ENCODE measurements around the gene SBNO1.
"Not testable (repeated sequence)": the region's sequence is repeated elsewhere in the genome, so short reads cannot be mapped to it uniquely, and the experiment has no call there.

Gene SBNO1

DNA sequence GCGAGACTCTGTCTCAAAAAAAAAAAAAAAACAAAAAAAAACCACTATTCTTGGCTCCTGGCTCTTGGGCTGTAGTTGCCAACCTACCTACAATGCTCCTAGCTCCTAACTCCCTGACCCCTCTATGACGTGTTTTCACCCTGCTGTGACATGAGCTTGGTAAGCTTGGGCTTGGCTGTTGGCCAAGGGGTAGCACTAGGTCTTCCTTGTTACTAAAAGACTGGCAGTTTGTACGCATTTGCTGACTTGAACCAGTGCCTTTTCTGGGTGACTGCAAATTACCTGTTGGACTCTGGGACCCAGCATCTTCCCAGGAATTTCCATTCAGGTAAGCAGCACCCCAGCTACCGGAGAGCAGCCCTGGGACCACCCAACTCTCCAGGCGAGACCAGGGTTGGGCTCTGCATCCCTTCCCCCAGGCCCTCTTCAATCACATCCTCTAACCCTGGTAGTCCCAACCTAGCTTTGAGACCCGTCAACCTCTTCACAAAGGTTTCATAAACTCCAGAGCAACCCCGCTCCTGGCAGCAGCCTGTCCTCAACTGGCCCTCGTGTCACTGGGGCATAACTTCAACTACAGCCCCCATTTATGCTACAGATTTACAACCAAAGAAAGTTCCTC lies 101.3 kb downstream of the SBNO1 start:
- Histone ChIP-seq H3K27me3 (ENCODE audit: control insufficient read depth in 1 of 2, insufficient read depth in 2 of 2, low read length in 2 of 2) (no peaks in the 10 kb centered on the region), H3K4me3 (ENCODE audit: low read length in 2 of 2) (no peak overlapping the region), H3K36me3 (ENCODE audit: control insufficient read depth in 2 of 2, insufficient read depth in 2 of 2, low read length in 2 of 2) (peaks cover 29 to 31% of the 10 kb centered on the region in 2 donors), H3K9ac (ENCODE audit: low read length in 2 of 2) (no peak overlapping the region), H3K27ac (ENCODE audit: low read length) (no peak overlapping the region), H3K4me1 (ENCODE audit: control insufficient read depth, insufficient read depth, low read length) (no peaks in the 10 kb centered on the region), H3K9me3 (ENCODE audit: control insufficient read depth in 2 of 2, low read length in 2 of 2) (no peaks in the 10 kb centered on the region)

DNA sequence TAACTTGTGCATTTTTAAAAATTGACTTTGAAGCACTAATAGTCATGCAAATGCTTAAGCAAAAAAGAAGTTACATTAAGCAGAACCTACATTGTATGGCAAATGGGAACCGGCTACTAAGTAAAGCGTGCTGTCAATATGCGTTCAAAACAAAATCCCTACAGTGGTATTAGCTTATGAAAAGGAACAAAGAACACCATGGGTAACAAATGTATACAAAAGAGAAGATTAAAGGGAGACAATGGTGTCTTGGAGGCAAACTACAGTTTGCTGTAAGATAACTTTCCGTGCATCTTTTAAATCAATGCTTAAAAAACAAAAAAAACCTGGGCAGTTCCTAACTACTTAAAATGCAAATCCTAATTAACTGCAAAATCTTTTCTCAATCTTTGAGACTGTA lies 103.5 kb downstream of the SBNO1 start:
- H3K9me3 ChIP-seq (ENCODE audit: control insufficient read depth in 2 of 2, low read length in 2 of 2), result no peaks in the 10 kb centered on the region
- no peak overlapping the region for H3K4me3 ChIP-seq (ENCODE audit: low read length in 2 of 2)
- no peaks in the 10 kb centered on the region for H3K27me3 ChIP-seq (ENCODE audit: control insufficient read depth in 1 of 2, insufficient read depth in 2 of 2, low read length in 2 of 2)
- peaks cover 36 to 39% of the 10 kb centered on the region in 2 donors for H3K36me3 ChIP-seq (ENCODE audit: control insufficient read depth in 2 of 2, insufficient read depth in 2 of 2, low read length in 2 of 2)
- no peak overlapping the region for H3K27ac ChIP-seq (ENCODE audit: low read length)
- no peaks in the 10 kb centered on the region for H3K4me1 ChIP-seq (ENCODE audit: control insufficient read depth, insufficient read depth, low read length)
- H3K9ac ChIP-seq (ENCODE audit: low read length in 2 of 2), result no peak overlapping the region

DNA sequence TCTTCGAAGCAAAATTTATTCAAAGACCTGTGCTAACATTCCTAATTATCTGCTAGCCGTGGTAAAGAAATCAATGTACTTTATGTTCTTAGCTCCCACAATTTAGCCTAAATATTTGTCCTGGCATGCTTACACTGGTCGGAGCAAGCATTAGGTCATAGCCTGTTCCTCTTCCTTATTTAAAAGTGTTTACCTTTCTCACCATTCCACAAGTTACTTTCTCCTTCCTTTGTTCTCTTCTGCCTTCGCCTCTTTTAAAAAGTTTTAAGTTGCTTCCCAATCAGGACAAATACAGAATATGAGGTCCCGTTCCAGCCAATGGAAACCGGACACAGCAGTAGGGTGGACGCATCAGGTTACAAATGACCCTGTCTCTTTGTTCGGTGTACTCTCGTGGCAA lies 104.6 kb downstream of the SBNO1 start:
- Histone ChIP-seq H3K9me3 (ENCODE audit: control insufficient read depth in 2 of 2, low read length in 2 of 2) (no peaks in the 10 kb centered on the region), H3K27ac (ENCODE audit: low read length) (no peak overlapping the region), H3K9ac (ENCODE audit: low read length in 2 of 2) (no peak overlapping the region), H3K4me3 (ENCODE audit: low read length in 2 of 2) (no peak overlapping the region), H3K4me1 (ENCODE audit: control insufficient read depth, insufficient read depth, low read length) (no peaks in the 10 kb centered on the region), H3K36me3 (ENCODE audit: control insufficient read depth in 2 of 2, insufficient read depth in 2 of 2, low read length in 2 of 2) (peaks cover 42 to 45% of the 10 kb centered on the region in 2 donors), H3K27me3 (ENCODE audit: control insufficient read depth in 1 of 2, insufficient read depth in 2 of 2, low read length in 2 of 2) (no peaks in the 10 kb centered on the region)

DNA sequence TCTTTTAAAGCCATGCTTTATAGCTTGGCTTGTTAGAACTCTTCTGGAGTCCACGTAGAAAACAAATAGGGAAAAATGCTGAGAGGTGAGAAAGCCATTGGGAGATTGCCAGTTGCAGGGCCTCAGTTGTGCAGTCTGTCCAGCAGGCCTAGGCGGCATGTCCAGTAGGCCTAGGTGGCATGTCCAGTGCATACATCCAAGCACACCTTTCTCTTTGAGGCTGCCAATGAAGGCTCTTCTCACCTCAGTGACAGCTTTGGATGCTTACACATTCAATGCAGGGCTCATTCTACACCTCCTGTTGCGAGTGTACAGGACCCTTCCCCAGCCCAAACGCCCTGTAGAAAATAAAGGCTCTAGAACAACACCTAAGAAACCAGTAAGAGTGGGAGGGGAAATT lies 106.1 kb downstream of the SBNO1 start:
- no peaks in the 10 kb centered on the region for H3K9me3 ChIP-seq (ENCODE audit: control insufficient read depth in 2 of 2, low read length in 2 of 2)
- H3K36me3 ChIP-seq (ENCODE audit: control insufficient read depth in 2 of 2, insufficient read depth in 2 of 2, low read length in 2 of 2), result peaks cover 52 to 53% of the 10 kb centered on the region in 2 donors
- no peak overlapping the region for H3K9ac ChIP-seq (ENCODE audit: low read length in 2 of 2)
- no peak overlapping the region for H3K4me3 ChIP-seq (ENCODE audit: low read length in 2 of 2)
- no peak overlapping the region for H3K27ac ChIP-seq (ENCODE audit: low read length)
- peaks cover 10% of the 10 kb centered on the region for H3K4me1 ChIP-seq (ENCODE audit: control insufficient read depth, insufficient read depth, low read length)
- no peaks in the 10 kb centered on the region for H3K27me3 ChIP-seq (ENCODE audit: control insufficient read depth in 1 of 2, insufficient read depth in 2 of 2, low read length in 2 of 2)

DNA sequence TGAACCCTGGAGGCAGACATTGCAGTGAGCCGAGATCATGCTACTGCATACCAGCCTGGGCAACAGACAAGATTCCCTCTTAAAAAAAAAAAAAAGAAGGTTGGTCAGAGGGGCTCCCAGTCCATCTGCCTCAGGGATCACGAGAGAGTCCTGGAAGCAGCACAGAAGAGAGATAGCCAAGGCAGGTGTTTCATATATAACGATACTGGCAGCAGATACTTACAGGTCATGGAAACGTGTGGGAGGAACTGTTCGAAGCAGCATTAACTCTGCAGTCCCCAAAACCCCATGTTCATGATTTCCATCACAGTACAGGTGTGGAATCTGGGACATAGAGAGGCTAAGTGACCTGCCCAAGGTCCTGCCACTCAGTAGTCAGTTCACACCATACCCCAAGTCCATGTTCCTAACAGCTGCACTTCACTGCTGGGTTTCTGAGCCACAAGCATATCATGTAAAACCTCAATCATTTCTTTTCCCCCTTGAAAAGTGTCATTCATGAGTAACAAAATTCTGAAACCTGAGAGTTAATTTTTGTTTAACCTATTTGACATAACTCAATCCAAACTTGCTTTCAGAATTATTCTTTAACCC lies 109.7 kb downstream of the SBNO1 start:
- no peaks in the 10 kb centered on the region for H3K27me3 ChIP-seq (ENCODE audit: control insufficient read depth in 1 of 2, insufficient read depth in 2 of 2, low read length in 2 of 2)
- H3K4me1 ChIP-seq (ENCODE audit: control insufficient read depth, insufficient read depth, low read length), result peaks cover 23% of the 10 kb centered on the region
- no peaks in the 10 kb centered on the region for H3K9me3 ChIP-seq (ENCODE audit: control insufficient read depth in 2 of 2, low read length in 2 of 2)
- no peak overlapping the region for H3K9ac ChIP-seq (ENCODE audit: low read length in 2 of 2)
- peaks cover 37 to 38% of the 10 kb centered on the region in 2 donors for H3K36me3 ChIP-seq (ENCODE audit: control insufficient read depth in 2 of 2, insufficient read depth in 2 of 2, low read length in 2 of 2)
- no peak overlapping the region for H3K4me3 ChIP-seq (ENCODE audit: low read length in 2 of 2)
- H3K27ac ChIP-seq (ENCODE audit: low read length), result peak overlapping the region; percentile 46

DNA sequence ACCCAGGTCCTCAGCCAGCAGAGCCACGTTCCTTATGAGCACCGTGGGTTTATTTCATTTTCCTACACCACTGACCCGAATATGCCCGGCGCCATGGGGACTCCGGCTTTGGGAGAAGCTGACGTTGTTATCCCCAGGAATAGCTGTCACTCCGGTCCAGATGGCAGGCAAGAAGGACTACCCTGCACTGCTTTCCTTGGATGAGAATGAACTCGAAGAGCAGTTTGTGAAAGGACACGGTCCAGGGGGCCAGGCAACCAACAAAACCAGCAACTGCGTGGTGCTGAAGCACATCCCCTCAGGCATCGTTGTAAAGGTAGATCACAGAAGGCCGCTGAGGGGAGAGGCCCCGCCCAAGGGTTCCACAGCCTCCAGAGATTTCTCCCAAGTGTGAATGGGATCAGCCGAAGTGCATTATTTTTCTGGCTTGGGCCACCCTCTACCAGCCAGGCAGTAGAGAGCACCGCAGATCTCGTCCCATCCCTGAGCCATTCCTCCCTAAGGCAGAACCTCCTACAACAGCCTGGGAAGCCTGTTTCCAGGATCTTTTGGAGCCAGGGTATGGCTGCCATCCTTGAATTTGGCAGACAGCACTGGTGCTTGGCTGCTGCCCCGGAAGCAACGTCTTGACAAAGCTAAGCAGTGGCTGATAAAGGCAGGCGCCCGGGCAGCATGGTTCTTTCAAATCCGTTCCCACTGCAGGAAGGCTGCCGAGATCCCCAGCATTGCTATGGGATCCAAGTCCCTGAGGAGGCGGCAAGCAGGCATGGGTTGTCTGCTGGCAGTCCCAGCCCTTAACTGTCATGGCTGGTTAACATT lies 110.8 kb downstream of the SBNO1 start:
- Histone ChIP-seq H3K4me1 (ENCODE audit: control insufficient read depth, insufficient read depth, low read length) (peaks cover 23% of the 10 kb centered on the region), H3K27me3 (ENCODE audit: control insufficient read depth in 1 of 2, insufficient read depth in 2 of 2, low read length in 2 of 2) (no peaks in the 10 kb centered on the region), H3K9me3 (ENCODE audit: control insufficient read depth in 2 of 2, low read length in 2 of 2) (no peaks in the 10 kb centered on the region), H3K27ac (ENCODE audit: low read length) (peak overlapping the region; percentile 46), H3K36me3 (ENCODE audit: control insufficient read depth in 2 of 2, insufficient read depth in 2 of 2, low read length in 2 of 2) (peaks cover 31 to 34% of the 10 kb centered on the region in 2 donors), H3K4me3 (ENCODE audit: low read length in 2 of 2) (peak overlapping the region in 1 of 2 donors; percentile 3), H3K9ac (ENCODE audit: low read length in 2 of 2) (no peak overlapping the region)

DNA sequence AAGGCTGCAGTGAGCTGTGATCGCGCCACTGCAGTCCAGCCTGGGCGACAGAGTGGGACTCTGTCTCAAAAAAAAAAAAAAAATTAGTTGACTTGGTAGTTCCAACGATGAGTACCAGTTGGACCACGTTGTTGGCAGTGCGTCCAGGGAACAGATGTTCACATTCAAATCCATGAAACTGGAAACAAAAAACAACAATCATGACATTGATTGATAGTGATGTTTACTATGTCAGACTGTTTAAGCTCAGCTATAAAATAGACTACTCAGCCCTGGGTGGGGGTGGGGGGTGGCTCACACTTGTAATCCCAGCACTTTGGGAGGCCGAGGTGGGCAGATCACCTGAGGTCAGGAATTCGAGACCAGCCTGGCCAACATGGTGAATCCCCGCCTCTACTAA lies 112.3 kb downstream of the SBNO1 start:
- not testable (repeated sequence) for H3K27ac ChIP-seq (ENCODE audit: low read length)

DNA sequence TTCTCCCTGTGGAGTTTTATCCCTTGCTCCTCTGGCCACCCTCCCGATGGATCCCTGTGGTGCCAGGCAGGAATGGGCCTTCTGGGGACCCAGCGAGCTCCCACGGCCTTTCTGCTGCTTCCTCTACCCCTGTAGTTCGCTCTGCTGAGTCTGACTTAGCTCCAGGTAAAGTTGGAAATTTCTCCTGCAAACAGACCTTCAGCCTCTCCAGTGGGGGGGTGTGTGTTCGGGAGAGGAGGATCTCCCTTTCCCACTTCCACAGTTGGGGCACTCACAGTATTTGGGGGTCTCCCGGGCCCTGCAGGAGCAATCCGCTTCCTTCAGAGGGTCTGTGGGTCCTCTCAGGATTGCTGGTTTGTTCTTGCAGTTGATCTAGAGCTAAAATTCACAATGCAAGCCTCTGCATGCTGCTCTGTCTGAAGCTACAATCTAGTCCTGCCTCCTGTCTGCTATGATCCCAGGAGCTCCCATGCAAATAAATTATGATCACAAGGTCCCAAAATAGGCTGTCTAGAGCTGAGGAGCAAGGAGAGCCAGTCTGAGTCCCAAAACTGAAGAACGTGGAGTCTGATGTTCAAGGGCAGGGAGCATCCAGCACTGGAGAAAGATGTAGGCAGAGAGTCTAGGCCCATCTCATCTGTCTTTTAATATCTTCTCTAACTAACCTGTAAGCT lies 113.1 kb downstream of the SBNO1 start:
- Histone ChIP-seq H3K4me1 (ENCODE audit: control insufficient read depth, insufficient read depth, low read length) (peaks cover 23% of the 10 kb centered on the region), H3K27ac (ENCODE audit: low read length) (no peak overlapping the region), H3K36me3 (ENCODE audit: control insufficient read depth in 2 of 2, insufficient read depth in 2 of 2, low read length in 2 of 2) (peaks cover 17 to 20% of the 10 kb centered on the region in 2 donors), H3K27me3 (ENCODE audit: control insufficient read depth in 1 of 2, insufficient read depth in 2 of 2, low read length in 2 of 2) (no peaks in the 10 kb centered on the region), H3K9ac (ENCODE audit: low read length in 2 of 2) (no peak overlapping the region), H3K9me3 (ENCODE audit: control insufficient read depth in 2 of 2, low read length in 2 of 2) (no peaks in the 10 kb centered on the region), H3K4me3 (ENCODE audit: low read length in 2 of 2) (no peak overlapping the region)

More for the DNA sequence above, 112.3 kb downstream of the SBNO1 start:
- not testable (repeated sequence) for H3K4me3 ChIP-seq (ENCODE audit: low read length in 2 of 2); H3K27me3 ChIP-seq (ENCODE audit: control insufficient read depth in 1 of 2, insufficient read depth in 2 of 2, low read length in 2 of 2); H3K9ac ChIP-seq (ENCODE audit: low read length in 2 of 2); H3K9me3 ChIP-seq (ENCODE audit: control insufficient read depth in 2 of 2, low read length in 2 of 2)
- Histone ChIP-seq H3K36me3 (ENCODE audit: control insufficient read depth in 2 of 2, insufficient read depth in 2 of 2, low read length in 2 of 2) (peaks cover 22 to 23% of the 10 kb centered on the region in 2 donors), H3K4me1 (ENCODE audit: control insufficient read depth, insufficient read depth, low read length) (peaks cover 23% of the 10 kb centered on the region)

DNA sequence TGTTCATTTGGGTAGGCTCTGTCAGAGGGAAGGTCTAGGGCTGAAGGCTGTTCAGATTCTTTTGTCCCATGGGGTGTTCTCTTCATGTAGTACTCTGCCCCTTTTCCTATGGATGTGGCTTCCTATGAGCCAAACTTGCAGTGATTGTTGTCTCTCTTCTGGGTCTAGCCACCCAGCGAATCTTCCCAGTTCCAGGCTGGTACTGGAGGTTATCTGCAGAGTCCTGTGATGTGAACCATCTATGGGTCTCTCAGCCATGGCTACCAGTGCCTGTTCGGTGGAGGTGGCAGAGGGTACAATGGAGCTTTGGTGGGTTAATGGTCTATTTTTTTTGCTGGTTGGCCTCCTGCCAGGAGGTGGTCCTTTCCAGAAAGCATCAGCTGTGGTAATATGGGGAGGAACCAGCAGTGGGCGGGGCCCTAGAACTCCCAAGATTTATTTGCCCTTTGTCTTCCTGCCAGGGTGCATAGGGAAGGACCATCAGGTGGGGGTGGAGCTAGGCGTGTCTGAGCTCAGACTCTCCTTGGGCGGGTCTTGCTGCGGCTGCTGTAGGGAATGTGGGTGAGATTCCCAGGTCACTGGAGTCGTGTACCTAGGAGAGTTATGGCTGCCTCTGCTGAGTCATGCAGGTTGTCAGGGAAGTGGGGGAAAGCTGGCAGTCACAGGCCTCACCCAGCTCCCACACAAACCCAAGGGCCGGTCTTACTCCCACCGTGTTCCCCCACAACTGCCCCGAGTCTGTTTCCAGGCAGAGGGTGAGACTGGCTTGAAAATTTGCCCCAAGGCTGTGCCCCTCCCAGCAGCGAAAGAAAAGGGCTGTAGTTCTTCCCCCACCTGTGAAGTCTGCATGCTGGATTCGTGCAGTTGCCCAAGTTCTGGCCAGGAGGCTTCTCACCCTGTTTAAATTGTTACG lies 113.9 kb downstream of the SBNO1 start:
- no peaks in the 10 kb centered on the region for H3K9me3 ChIP-seq (ENCODE audit: control insufficient read depth in 2 of 2, low read length in 2 of 2)
- no peak overlapping the region for H3K27ac ChIP-seq (ENCODE audit: low read length)
- peaks cover 11 to 14% of the 10 kb centered on the region in 2 donors for H3K36me3 ChIP-seq (ENCODE audit: control insufficient read depth in 2 of 2, insufficient read depth in 2 of 2, low read length in 2 of 2)
- no peak overlapping the region for H3K4me3 ChIP-seq (ENCODE audit: low read length in 2 of 2)
- no peaks in the 10 kb centered on the region for H3K27me3 ChIP-seq (ENCODE audit: control insufficient read depth in 1 of 2, insufficient read depth in 2 of 2, low read length in 2 of 2)
- peaks cover 23% of the 10 kb centered on the region for H3K4me1 ChIP-seq (ENCODE audit: control insufficient read depth, insufficient read depth, low read length)
- H3K9ac ChIP-seq (ENCODE audit: low read length in 2 of 2), result no peak overlapping the region
